Measurements from ENCODE around the gene HDLBP.

Gene HDLBP

GRCh38 chr2:241188361-241189092 is 126.9 kb downstream of the HDLBP start, which contains the start of gene ANO7:
Gene ANO7 (plus strand): TSS chr2:241188677. CDS start chr2:241190064, 1,387 bp downstream.
- DNase-seq: no peak

DNA sequence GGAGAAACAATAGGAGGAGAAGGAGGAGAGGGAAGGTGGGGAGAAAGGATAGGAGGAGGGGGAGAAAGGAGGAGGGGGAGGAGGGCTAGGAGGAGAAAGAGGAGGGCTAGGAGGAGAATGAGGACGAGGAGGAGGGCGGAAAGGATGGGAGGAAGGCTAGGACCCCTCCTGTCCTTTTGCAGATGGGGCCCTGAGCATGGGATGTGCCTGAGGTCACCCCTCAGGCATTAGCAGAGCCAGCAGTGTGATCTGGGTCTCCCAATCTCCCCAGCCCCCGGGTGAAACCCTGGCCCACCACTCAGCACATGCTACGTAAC is 127.6 kb downstream of the HDLBP start:
- DNase-seq: no peak

DNA sequence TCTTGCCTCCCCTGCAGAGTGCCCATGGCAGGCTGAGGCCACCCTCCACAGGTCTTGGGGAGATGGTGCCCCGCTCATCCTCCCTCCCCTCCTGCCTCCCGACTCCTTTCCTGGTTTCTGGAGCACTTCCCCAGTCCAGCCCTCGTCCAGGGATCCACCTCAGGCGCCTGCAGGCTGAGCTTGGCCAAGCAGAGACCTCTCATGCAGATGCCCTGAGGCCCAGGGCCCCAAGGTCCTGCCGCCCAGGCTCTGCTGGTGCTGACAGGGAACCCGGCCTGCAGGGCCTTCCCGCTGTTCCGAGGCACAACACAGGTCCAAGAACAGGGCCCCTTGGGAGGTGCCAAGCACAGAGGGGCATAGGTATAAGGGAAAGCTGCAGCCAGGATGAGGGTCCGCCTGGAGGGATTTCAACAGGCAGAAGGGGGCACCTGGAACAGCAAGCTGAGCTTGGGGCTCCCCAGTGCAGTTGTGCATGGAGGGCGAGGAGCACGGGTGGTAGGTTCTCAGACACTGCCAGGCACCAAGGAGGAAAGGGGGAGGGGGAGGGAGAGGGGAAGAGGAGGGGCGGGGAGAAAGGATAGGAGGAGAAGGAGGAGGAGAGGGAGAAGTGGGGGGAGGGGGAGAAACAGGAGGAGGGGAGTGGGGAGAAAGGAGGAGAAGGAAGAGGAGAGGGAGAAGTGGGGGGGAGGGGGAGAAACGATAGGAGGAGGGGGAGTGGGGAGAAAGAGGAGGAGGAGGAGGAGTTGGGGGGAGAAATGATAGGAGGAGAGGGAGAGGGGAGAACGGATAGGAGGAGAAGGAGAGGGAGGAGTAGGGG is 128.2 kb downstream of the HDLBP start:
- DNase-seq: no peak

- DNase-seq: no peak
Observed at GRCh38 chr2:241185961-241186360, 129.5 kb downstream of the HDLBP start.

DNA sequence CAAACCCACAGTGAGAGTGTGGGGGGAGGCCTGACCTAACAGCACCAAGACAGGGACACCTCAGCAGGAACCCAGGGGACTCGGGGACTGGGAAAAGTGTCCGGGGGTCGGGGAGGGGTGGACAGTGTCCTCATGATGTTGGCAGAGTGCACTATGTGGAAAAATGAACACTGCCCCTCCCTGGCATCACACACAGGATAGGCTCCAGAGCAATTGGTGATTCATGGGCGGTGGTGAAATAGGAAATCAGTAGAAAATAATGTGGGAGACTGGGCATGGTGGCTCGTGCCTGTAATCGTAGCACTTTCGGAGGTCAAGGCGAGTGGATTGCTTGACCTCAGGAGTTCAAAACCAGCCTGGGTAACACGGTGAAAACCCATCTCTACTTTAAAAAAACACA is 130.6 kb downstream of the HDLBP start:
- DNase-seq: no peak

GRCh38 chr2:241183221-241183620 is 132.3 kb downstream of the HDLBP start:
- DNase-seq: no peak

DNA sequence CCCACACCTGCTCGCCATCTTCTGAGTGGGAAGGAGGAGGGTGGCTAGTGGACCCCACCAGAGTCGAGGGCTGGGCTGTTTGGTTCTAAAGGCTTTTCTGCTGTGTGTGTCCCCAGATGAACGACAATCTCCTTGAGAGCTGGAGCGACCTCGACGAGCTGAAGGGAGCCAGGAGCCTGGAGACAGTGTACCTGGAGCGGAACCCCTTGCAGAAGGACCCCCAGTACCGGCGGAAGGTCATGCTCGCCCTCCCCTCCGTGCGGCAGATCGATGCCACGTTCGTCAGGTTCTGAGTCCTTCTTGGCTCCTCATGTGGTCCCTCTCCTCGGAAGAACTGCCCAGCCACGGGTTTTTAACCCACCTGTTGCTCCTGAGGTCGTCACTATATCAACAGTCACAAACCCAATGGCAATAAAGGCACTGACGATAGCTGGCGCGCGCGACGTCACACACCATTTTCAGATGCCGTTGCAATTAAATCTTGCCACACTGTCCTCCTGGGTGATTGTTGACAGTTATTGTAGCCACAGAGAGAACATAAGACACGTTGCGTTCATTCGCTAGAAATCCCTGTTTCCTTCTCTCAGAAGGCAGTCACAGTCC is 132.8 kb downstream of the HDLBP start:
- DNase-seq: no peak

DNA sequence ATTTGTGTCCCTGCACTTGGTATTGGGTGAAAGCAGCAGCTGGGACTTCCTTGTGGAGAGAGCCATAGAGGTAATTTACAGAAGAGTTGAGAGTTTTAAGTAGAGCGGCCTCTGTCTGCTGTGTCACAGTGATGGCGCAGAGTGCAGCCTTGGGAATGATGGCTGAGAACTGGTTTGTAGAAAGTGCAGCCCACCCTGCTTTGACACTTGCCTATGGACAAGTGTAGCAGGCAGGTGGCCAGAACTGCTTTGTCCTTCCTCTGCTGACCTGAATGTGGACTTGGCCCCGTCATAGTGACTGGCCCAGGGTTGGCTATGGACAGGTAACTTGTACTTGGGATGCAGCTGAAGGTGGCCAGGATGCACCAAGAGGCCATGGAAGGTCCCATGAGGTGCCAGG is 133.3 kb downstream of the HDLBP start:
- DNase-seq: no peak

DNA sequence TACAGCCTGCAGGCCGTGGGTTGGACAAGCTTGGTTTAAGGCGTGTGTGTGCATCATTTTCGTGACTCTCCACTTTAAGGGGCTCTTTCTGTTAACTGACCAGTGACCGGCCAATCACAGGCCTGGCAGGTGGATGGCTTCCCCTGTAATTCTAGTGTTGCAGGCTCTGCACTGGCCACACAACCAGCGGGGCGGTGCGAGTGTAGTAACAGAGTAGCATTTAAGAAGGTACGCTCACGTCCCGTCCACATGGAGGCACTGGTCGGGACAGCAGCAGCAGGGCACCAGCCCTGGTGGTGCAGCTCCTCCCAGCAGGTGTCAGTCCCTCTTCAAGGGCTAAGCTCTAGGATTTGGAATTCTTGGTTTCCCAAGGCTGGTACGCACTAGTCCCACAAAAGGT is 135.0 kb downstream of the HDLBP start:
- no peak for DNase-seq

- no peak for DNase-seq
Observed at GRCh38 chr2:241179899-241180298, 135.6 kb downstream of the HDLBP start.

- no peak for DNase-seq
Observed at GRCh38 chr2:241178961-241179360, 136.5 kb downstream of the HDLBP start.

GRCh38 chr2:241177526-241178334 is 137.7 kb downstream of the HDLBP start:
- DNase-seq: no peak

Data from GDM1 (cell line).